GM20000 (cell line): ENCODE data around the gene DCBLD1.
A peak's percentile ranks its signal among the peaks of the same experiment; 100 is the strongest.

Source experiments
- DNase-seq: peaks from one replicate; pipeline ENCODE4 v3.0.0; 2012; ENCODE audit warnings: low spot score
- CTCF ChIP-seq: IDR thresholded peaks from 2 replicates; pipeline ENCODE4 v1.5.1; 2012; ENCODE audit warnings: mild to moderate bottlenecking, control low read depth; ENCODE audit errors: extremely low read depth, missing control alignments

The DCBLD1 gene

GRCh38 chr6:117550618-117551242, 68.3 kb downstream of the DCBLD1 start:
- DNase-seq = no peak
- TF ChIP-seq CTCF = no peak

- no peak for DNase-seq
These were observed 70.1 kb downstream of the DCBLD1 start for GRCh38 chr6:117552618-117553017.

GRCh38 chr6:117553142-117553541, 70.7 kb downstream of the DCBLD1 start:
- DNase-seq = no peak
- no peak for TF ChIP-seq CTCF

More at GRCh38 chr6:117552618-117553017, 70.1 kb downstream of the DCBLD1 start:
- no peak for TF ChIP-seq CTCF

GRCh38 chr6:117555262-117555849, 72.9 kb downstream of the DCBLD1 start:
- no peak for TF ChIP-seq CTCF
- DNase-seq = no peak

GRCh38 chr6:117555882-117556498, 73.5 kb downstream of the DCBLD1 start:
- TF ChIP-seq CTCF = peak; percentile 51
- peak; percentile 33 for DNase-seq

- no peak for TF ChIP-seq CTCF
- no peak for DNase-seq
These were observed 75.5 kb downstream of the DCBLD1 start for GRCh38 chr6:117557951-117558350.

GRCh38 chr6:117558818-117559217, 76.3 kb downstream of the DCBLD1 start:
- no peak for TF ChIP-seq CTCF
- no peak for DNase-seq
